HuH-7 (cell line): ENCODE measurements around the gene ATP2C2.

Source experiments
- DNase-seq: peaks from one replicate; pipeline ENCODE4 v3.0.0; 2011; ENCODE audit warnings: low spot score

Gene ATP2C2

DNA sequence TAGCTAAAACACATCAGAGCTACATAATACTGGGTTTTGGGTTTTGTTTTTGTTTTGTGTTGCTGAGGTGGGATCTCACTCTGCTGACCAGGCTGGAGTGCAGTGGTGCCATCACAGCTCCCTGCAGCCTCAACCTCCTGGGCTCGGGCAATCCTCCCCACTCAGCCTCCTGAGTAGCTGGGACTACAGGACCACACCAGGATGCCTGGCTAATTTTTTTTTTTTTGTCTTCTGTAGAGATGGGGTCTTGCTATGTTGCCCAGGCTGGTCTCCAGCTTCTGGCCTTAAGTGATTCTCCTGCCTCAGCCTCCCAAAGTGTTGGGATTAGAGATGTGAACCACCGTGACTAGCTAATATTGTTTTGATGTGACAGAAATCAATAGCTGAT is 129.9 kb downstream of the ATP2C2 start:
- no peak for DNase-seq

DNA sequence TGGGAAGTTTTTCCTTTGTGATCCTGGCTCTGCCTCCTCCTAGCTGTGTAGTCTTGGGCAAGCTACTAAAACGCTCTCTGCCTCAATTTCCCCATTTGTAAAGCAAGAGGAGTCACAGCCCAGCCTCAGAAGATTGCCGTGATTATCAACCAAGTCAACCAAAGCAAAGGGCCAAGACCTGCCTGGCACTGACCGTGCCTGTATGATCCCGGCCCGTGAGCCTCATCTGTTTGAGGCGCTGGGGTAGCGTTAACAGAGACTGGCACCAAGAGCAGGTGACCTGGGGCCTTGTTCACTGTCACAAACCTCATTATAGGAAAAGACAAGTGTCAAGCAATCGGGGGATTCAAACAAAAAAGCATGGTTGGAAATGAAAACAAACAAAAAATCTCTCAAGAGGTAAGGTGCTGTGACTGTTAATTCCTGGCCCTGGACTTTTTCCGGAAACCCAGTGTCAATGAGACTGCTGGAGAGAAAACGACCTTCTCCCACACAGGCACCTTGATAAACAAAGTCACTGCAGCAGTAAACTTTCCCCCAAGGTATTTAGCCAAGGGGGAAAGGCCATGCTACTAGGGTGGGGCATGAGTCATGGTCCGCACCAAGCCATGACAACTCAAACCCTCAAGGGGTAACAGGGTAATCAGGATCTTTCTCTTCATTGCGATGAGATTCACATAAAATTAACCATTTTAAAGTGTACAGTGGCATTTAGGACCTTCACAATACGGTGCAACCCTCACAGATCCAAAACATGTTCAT is 130.7 kb downstream of the ATP2C2 start:
- DNase-seq = no peak

DNA sequence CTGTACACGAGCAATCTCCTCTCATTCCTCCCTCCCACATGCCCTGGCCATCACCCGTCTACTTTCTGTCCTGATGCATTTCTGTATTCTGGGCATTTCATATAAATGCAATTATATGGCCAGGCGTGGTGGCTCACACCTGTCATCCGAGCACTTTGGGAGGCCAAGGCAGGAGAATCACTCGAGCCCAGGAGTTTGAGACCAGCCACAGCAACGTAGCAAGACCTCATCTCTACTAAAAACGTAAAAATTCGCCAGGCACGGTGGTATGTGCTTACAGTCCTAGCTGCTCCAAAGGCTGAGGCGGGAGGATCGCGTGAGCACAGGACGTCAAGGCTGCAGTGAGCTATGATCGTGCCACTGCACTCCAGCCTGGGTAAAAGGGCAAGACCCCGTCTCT is 131.3 kb downstream of the ATP2C2 start:
- DNase-seq = no peak

DNA sequence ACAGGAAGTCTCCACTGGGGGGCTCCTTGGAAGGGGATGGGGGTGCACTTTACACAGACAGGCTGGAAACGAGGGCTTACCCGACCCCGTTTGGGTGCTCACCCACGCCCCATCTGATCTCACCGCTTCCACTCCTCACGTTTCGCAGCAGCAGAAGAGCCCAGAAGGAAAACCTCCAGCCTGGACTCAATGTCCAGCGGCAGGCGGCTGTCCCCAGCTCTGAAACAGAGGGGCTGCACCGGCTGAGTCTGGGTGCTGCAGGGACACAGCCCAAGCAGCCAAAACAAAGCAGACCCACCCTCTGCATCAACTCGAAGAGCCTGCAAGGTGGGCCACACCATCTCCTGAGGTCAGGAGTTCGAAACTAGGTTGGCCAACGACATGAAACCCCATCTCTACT is 132.2 kb downstream of the ATP2C2 start:
- DNase-seq = no peak

DNA sequence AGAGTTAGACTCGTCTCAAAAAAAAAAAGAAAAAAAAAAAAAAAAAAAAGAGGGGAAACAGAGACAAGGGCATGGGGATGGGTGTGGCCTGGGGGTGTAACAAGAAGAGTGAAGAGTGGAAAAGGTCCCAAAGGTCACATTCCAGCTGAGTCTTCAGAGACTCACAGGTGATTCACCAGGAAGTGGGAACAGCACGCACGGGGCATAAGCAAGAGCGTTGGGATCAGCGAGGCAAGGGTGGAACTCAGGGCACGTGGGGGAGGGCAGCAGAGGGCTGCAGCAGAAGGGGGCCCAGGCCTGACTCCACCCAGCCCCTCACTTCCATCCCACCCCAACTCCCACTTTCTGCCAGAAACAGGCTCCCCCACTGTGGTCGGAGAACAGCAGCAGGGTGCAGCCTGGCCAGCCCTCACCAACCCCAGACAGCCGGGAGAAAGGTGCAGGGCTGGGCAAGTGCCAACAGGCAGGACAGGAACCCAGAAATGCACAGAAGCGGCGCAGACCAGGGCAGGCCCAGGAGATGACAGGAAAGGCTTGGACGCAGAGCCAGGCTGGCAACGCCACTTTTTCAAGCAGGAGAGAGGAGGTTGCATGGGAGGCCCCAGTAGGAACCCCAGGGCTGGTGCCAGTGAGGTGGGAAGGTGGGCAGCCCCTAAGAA is 132.9 kb downstream of the ATP2C2 start:
- DNase-seq = no peak

DNA sequence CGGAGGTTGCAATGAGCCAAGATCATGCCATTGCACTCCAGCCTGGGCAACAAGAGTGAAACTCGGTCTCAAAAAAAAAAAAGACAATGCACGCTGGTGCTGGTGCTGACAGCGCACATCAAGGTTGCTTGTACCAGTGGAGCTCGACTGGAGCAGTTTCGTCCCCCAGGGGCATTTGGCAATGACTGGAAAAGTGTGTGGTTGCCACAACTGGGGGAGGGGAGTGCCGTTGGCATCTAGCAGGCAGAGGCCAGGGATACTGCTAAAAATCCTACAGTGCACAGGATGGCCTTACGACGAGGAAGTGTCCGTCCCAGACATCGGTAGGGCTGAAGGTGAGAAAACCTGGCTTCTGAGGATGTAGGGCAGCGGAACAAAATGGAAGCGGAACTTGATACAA is 133.7 kb downstream of the ATP2C2 start:
- DNase-seq = no peak

DNA sequence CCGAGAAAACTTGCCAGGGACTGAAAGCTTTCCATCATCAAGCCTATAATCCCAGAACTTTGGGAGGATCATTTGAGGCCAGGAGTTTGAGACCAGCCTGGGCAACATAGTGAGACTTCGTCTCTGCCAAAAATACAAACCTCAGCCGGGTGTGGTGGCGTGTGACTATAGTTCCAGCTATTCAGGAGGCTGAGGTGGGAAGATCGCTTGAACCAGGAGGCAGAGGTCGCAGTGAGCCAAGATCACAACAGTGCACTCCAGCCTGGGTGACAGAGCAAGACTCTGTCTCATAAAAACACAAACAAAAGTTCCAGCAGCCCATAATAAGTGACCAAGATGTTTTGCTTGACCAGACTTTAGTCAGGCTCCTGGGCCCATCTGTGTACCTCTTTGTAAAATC is 134.2 kb downstream of the ATP2C2 start:
- DNase-seq = no peak

DNA sequence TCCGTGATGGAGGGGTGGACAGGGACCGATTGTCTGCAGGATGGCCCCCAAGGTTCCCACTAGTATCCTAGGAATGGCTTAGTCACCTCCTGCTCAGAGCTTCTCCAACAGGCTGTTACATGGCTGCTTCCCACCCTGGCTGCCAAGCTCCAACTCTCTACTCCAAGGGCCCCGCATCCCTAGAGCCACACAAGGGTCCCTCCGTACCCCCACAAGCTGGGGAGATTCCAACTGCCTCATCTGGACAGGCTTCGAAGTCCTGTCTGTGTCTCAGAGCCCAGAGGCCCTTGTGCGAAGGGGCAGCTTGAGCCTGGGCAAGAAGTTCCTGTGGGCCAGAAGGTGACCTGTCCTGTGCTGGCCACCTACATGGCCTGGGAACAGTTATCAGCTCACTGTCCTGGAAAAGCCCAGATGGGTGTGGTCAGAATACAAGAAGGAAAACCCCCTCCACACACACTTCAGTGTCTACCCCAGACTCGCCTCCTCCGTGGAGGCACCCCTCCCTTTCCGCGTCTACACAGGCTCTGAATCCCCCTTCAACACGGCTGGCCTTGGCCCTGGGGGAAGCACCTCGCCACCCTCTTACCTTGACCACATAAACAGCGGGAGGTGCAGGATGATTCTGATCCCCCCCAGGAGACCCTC is 135.5 kb downstream of the ATP2C2 start:
- DNase-seq = no peak

DNA sequence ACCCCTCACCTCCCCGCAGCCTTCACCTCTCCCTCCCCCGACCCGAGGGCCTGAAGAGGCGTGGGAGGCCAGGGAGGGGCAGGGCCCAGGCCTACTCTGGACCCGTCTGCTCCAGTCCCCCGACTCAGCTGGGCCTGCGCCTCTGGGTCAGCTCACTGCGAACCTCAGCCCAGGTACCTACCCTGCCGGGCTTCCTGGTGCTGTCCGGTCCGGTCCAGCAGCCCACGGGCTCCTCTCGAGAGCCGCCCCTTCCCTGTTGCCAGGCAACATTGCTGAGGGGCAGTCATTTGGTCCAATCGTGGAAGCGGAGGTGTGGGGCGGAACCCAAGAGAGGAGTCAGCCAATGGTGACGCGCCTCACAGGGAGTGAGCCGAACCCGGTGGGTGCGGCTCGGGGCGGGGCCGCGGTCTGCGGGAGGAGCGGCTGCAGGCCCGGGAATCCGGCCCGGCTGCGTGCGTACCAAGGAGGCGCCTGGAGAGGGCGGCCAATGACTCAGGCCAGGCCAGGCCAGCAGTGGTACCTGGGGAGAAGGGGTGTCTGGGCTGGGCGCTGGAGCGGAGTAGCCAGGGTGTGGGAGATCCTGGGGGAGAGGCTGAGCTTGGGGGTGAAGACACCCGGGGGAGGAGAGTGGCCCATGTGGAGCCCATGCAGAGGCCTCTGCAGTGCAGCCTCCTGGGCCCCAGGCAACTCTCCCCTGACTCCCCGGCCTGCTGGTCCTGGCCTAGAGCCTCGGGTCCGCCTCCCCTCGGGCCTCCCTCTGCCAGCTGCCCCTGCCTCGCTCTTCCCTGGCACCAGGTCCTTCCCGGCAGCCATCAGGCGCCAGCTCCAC is 136.3 kb downstream of the ATP2C2 start, which contains the start of gene MEAK7:
MEAK7 (minus strand) TSS at position 240 of the 829 bp plus-strand sequence. CDS start 6,573 bp downstream, outside the sequence.
- DNase-seq = peak; percentile 98

DNA sequence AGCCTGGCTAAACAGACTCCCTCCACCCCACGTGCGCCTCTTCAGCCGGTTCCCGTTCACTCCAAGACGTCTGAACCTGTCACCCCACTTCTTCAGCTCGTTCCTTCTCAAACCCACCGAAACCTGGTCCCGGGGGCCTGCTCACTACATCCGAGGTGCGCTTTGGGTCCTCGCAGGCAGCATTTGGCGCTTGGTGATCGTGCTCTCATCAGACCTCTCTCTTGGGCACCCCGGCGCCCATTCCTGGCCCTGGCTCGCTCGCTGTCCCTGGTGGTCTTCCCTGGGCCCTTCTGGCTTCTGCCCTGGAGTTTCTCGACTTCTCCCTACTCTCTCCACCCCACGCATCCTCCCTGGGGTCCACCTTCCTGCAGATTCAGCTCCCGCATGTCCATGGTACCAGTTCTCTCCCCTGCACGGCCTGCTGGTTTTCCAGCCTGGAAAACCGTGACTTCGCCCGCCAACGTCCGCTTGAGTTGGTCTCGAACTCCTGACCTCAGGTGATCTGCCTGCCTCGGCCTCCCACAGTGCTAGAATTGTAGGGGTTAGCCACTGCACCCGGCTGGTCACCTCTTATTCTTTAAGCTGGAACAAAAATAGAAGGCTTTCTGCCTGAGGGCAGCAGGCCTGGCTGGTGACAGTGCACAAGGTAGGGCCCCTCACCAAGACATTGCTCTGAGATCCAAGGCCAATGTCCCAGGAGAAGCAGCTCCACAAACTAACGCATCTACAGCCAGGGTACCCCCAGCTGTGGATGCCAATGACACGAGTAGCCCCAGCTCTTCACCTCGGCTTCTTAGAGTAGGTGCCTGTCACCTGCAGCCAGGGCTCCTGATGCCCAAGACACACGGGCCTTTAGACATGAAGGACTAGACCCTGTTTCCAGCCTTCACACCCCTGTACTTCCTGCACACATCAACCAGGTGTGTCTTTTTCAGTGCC is 137.2 kb downstream of the ATP2C2 start:
- DNase-seq = no peak

DNA sequence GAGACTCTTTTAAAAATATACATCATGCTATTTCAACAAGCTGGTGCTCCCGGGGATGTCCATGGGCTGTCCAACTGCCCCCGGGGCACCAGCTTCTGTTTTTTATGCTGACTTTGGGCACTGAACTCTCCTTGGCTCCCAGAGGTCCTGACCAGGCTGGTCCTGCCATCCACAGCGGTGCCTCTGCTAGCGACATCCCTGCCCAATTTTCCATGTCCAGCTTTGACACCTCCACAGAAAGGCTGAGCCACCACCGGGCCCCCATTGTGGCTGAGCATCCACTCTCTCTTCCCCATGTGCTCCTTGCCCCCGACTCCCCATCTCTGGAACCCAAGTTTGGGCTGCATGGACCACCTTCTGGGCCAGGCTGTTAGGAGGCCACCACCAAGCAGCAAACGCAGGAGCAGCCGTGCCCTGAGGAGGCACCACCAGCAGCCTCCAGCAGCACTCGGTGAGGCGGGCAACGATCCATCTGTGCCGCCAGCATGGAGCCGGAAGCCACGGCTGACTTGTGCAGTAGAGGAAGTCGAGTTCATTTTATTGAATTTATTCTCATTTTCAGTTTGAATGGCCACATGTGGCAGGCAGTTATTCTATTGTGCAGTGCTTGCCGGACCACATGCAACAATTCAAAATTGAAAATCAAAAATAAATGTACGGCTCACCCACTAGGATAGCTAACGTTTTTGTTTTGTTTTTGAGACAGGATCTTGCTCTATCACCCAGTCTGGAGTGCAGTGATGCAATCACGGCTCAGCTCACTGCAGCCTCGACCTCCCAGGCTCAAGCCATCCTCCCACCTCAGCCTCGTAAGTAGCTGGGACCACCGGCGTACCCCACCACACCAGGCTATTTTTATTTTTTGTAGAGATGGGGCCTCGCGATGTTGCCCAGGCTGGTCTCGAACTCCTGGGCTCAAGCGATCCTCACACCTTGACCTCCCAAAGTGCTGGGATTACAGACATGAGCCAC is 139.0 kb downstream of the ATP2C2 start:
- no peak for DNase-seq

DNA sequence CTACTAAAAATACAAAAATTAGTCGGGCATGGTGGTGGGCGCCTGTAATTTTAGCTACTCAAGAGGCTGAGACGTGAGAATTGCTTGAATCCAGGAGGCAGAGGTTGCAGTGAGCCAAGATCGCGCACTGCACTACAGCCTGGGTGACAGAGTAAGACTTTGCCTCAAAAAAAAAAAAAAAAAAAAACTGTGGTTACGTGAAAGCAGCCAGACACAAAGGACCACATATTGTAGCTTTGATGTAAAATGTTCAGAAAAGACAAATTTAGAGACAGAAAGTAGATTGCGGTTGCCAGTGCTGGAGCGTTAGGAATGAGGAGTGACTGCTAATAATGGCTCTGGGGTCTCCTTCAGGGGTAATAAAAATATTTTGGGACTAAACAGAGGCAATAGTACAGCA is 140.2 kb downstream of the ATP2C2 start:
- DNase-seq = no peak

DNA sequence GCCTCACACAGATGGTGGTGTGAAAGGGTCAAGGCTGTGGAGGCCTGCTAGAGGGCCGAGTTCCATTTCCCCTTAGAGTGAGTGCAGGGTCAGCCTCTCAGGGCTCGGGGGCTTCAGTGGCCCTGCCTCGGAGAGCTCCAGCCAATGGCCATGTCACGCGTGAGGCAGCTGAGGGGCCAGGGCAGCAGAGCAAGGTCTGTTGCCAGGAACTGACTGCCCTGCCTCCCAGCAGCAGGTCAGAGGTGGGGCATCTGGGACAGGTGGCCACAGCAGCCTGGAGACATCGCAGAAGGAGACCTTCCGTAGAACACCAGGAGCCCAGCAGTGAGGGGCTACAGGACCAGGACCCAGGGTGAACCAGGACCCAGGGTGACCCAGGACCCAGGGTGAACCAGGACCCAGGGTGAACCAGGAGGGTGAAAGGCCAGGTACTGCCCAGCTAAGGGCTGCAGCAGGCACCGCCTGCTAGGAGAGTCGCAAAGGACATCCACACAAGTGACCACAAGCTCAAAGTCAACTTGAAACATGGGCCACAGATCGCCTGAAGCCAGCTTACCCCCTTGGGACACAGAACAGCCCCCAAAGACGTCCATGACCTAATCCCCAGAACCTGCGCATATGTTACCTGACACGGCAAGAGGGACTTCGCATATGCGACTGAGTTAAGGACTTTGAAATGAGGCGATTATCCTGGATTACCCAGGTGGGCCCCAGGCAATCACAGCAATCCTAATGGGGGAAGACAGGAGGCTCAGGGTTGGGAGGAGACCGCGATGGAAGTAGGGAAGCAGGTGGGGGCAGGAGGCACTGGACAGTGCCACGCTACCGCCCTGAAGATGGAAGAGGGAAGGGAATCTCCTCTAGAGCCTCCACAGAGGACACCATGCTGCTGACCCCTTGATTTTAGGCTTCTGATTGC is 141.0 kb downstream of the ATP2C2 start:
- DNase-seq = no peak

DNA sequence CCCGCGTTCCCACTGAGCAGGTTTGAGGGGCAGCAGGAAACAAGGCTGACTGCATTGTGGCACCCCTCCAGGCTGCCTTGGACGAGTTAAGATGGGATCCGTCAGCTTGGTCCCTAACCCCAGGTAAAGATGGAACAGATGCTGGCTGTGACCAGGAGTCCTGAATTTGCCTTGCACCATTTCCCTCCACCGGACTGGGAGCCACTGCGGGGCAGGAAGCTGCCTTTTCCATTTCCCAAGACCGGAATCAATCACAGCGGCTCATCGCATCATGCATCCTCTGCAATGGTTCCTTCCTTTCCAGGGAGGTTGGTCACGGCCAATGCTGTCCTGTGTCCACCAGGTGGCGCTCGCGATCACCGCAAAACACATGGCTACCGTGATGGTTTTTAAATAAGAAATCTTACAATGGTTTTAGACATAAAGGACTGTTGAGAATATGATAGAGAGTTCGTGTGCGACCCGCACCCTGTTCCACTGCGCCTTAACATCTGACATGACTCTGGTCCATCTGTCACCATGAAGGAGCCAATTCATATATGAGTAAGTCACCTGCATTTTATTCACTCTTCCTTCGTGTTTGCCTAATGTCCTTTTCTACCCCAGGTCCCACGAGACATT is 143.0 kb downstream of the ATP2C2 start:
- peak; percentile 88 for DNase-seq

DNA sequence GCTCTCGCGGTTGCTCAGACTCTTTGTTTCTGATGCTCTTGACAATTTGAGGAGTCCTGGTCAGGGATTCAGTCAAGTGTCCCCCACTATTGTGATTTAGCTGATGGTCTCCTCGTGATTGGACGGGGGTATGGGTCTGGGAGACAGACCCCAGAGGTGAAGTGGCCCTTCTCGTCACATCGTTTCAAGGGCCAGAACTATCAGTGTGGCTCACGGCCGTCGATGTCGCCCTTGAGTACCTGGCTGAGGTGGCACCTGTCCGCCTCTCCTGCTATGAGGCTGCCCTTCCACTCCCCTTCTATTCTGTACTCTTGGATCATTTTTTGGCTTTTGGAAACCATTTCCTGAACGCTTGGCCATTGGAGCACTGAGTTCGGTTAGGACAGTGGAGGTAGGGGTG is 143.5 kb downstream of the ATP2C2 start:
- no peak for DNase-seq

DNA sequence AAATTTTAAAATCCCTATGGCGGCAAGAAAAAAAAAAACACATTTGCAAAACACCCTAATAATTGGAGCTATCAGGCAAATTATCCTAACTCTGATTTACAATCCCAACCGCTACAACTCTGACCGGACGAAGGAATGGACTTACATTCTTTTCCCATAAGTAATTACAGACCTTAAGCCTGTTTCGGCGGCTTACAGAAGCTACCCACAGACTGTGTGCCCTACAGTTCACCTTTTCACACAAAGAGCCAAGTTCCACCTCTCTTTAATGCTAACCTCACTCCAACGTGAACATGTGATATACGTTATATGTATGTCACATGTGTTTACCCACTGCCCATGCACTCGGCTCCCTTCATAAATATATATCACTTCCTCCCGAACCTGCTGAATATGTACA is 144.8 kb downstream of the ATP2C2 start:
- DNase-seq = no peak

DNA sequence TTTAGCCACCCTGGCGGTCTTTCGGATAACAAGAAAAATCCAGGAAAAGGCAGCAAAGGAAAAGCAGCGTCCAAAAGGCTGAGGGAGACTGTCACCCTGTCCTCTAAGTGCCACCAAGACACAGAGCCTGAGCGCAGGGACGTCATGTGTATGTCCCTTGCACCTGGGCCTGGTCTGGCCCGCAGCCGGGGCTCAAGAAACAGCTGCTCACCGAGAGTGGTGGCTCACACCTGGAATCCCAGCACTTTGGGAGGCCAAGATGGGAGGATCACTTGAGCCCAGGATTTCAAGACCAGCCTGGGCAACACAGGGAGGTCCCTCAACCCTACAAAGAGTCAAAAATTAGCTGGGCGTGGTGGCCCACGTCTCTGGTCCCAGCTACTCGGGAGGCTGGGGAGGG is 145.3 kb downstream of the ATP2C2 start:
- DNase-seq = no peak
